ENCODE measurements around the gene MYO9A. TPM values are rescaled to one million over a fixed set of nuclear protein-coding genes. Genes with fewer than 3 reads are reported as not detected.

Gene MYO9A
- total RNA-seq, 2 donors from 2014 or later: 34.9 to 36.4 TPM

DNA sequence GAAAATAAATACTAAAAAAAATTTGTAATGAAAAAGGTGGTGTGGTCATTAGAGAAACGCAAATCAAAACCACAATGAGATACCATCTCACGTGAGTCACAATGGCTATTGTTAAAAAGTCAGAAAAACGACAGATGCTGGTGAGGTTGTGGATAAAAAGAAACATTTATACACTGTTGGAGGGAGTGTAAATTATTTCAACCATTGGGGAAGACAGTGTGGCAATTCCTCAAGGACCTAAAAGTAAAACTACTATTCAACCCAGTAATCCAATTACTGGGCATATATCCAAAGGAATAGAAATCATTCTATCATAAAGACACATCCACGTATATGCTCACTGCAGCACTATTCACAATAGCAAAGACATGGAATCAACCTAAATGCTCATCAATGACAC, 120.3 kb downstream of the MYO9A start:
- H3K9me3 ChIP-seq (ENCODE audit: control insufficient read depth, low read length): no peaks in the 10 kb centered on the region
- H3K27ac ChIP-seq (ENCODE audit: low read depth, low read length): no peak overlapping the region
- peaks cover 19% of the 10 kb centered on the region for H3K36me3 ChIP-seq (ENCODE audit: control insufficient read depth, insufficient read depth, low read length)
- 90 to 99% methylated on average over 4 of the region's 4 CpGs for WGBS, 2 experiments (ENCODE audit: insufficient coverage in 1 of 2, insufficient read length in 1 of 2)
- Mint-ChIP-seq H3K27ac (no peak overlapping the region), H3K4me1 (no peaks in the 10 kb centered on the region), H3K9me3 (no peaks in the 10 kb centered on the region), H3K4me3 (no peak overlapping the region), H3K27me3 (ENCODE audit: insufficient read depth) (no peaks in the 10 kb centered on the region), H3K36me3 (ENCODE audit: low read depth) (peaks cover 35% of the 10 kb centered on the region)
- no peaks in the 10 kb centered on the region for H3K27me3 ChIP-seq (ENCODE audit: control insufficient read depth, insufficient read depth, low read length, poor library complexity, severe bottlenecking)
- TF ChIP-seq, protein P1, sequence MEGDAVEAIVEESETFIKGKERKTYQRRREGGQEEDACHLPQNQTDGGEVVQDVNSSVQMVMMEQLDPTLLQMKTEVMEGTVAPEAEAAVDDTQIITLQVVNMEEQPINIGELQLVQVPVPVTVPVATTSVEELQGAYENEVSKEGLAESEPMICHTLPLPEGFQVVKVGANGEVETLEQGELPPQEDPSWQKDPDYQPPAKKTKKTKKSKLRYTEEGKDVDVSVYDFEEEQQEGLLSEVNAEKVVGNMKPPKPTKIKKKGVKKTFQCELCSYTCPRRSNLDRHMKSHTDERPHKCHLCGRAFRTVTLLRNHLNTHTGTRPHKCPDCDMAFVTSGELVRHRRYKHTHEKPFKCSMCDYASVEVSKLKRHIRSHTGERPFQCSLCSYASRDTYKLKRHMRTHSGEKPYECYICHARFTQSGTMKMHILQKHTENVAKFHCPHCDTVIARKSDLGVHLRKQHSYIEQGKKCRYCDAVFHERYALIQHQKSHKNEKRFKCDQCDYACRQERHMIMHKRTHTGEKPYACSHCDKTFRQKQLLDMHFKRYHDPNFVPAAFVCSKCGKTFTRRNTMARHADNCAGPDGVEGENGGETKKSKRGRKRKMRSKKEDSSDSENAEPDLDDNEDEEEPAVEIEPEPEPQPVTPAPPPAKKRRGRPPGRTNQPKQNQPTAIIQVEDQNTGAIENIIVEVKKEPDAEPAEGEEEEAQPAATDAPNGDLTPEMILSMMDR (conservative IDR thresholded peaks at IDR 0.05): no peak
- H3K9ac ChIP-seq (ENCODE audit: extremely low read depth, low read length, poor library complexity, severe bottlenecking): no peak overlapping the region
- no peaks in the 10 kb centered on the region for H3K4me1 ChIP-seq (ENCODE audit: control insufficient read depth, insufficient read depth, low read length)
- no peak overlapping the region for H3K4me3 ChIP-seq (ENCODE audit: low read length)
- no peak for DNase-seq

DNA sequence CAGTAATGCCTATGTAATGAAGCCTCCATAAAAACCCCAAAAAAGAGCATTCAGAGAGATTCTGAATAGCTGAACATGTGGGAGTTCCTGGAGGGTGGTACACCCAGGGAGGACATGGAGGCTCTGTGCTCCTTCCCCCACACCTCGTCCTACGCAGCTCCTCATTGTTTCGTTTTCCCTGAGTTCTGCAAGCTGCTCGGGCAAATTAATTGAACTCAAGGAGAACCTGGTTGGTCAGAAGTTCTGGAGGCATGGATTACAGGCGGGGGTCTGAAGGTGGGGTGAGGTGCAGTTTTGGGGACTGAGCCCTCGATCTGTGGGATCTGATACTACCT, 142.2 kb downstream of the MYO9A start:
- no peak for DNase-seq
- Histone ChIP-seq H3K9ac (ENCODE audit: extremely low read depth, low read length, poor library complexity, severe bottlenecking) (no peak overlapping the region), H3K36me3 (ENCODE audit: control insufficient read depth, insufficient read depth, low read length) (peaks cover 7% of the 10 kb centered on the region), H3K27me3 (ENCODE audit: control insufficient read depth, insufficient read depth, low read length, poor library complexity, severe bottlenecking) (no peaks in the 10 kb centered on the region), H3K4me3 (ENCODE audit: low read length) (no peak overlapping the region), H3K4me1 (ENCODE audit: control insufficient read depth, insufficient read depth, low read length) (no peaks in the 10 kb centered on the region), H3K27ac (ENCODE audit: low read depth, low read length) (no peak overlapping the region), H3K9me3 (ENCODE audit: control insufficient read depth, low read length) (no peaks in the 10 kb centered on the region)
- Mint-ChIP-seq H3K36me3 (ENCODE audit: low read depth) (peaks cover 6% of the 10 kb centered on the region), H3K4me1 (no peaks in the 10 kb centered on the region), H3K9me3 (no peaks in the 10 kb centered on the region), H3K4me3 (no peak overlapping the region), H3K27me3 (ENCODE audit: insufficient read depth) (no peaks in the 10 kb centered on the region), H3K27ac (no peak overlapping the region)
- WGBS, 2 experiments (ENCODE audit: insufficient coverage in 1 of 2, insufficient read length in 1 of 2): 70 to 77% methylated on average over 6 of the region's 6 CpGs
- TF ChIP-seq, protein P1 (conservative IDR thresholded peaks at IDR 0.05): no peak

DNA sequence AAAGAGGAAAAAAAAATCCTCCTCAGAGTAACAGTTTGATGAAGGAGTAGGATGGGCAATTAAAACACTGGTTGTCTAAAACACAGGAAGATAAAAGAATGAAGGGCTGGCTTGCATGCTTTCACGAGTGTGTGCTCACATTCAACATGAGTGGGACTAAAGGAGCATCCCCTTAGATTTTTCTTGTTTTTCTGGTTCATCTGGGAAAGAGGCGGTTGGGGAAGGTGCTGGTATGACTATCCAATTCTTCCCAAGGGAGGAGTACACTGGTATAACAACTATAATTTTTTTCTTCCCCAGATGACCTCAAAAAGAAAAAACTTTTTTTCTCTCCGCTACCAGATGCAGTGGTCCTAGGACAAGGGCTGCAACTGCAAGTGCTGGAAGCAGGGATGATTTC, 143.7 kb downstream of the MYO9A start:
- no peak overlapping the region for H3K4me3 Mint-ChIP-seq
- no peaks in the 10 kb centered on the region for H3K4me1 ChIP-seq (ENCODE audit: control insufficient read depth, insufficient read depth, low read length)
- H3K27me3 ChIP-seq (ENCODE audit: control insufficient read depth, insufficient read depth, low read length, poor library complexity, severe bottlenecking): no peaks in the 10 kb centered on the region
- peaks cover 6% of the 10 kb centered on the region for H3K36me3 Mint-ChIP-seq (ENCODE audit: low read depth)
- H3K27ac ChIP-seq (ENCODE audit: low read depth, low read length): no peak overlapping the region
- H3K27ac Mint-ChIP-seq: no peak overlapping the region
- WGBS, 2 experiments (ENCODE audit: insufficient coverage in 1 of 2, insufficient read length in 1 of 2): 92 to 96% methylated on average over 1 to 3 of the region's 3 CpGs
- H3K36me3 ChIP-seq (ENCODE audit: control insufficient read depth, insufficient read depth, low read length): peaks cover 7% of the 10 kb centered on the region
- DNase-seq: no peak
- TF ChIP-seq, protein P1 (conservative IDR thresholded peaks at IDR 0.05): no peak
- no peaks in the 10 kb centered on the region for H3K4me1 Mint-ChIP-seq
- H3K9ac ChIP-seq (ENCODE audit: extremely low read depth, low read length, poor library complexity, severe bottlenecking): no peak overlapping the region
- H3K4me3 ChIP-seq (ENCODE audit: low read length): no peak overlapping the region
- H3K9me3 ChIP-seq (ENCODE audit: control insufficient read depth, low read length): no peaks in the 10 kb centered on the region
- H3K27me3 Mint-ChIP-seq (ENCODE audit: insufficient read depth): no peaks in the 10 kb centered on the region
- H3K9me3 Mint-ChIP-seq: no peaks in the 10 kb centered on the region

Measured in endodermal cell (in vitro differentiated cells).